Fibroblast of villous mesenchyme (primary cell): ENCODE results near the gene INPP5A. TPM values are rescaled to one million over a fixed set of nuclear protein-coding genes. Genes with fewer than 3 reads are reported as not detected.

Experiments
- DNase-seq: peaks from one replicate; pipeline ENCODE4 v3.0.0-alpha.2; 2010; ENCODE audit warnings: low read depth
- H3K4me3 ChIP-seq: 2 replicates; pipeline ENCODE4 v1.5.1; 2011; ENCODE audit warnings: low read depth, mild to moderate bottlenecking, low read length
- total RNA-seq: library from RNA; depleted of rRNA; stranded (reverse); fragments of >200 nt; gene quantifications from 2 replicates; pipeline ENCODE4 v1.2.3, GENCODE V29; 2012
- TF ChIP-seq, protein P1 (sequence below): IDR thresholded peaks from 2 replicates; pipeline ENCODE4 v1.5.1; 2012; ENCODE audit warnings: low read depth, mild to moderate bottlenecking, low read length; ENCODE audit not compliant: insufficient read depth

INPP5A gene
- total RNA-seq, 1 donor, result 33.2 TPM

DNA sequence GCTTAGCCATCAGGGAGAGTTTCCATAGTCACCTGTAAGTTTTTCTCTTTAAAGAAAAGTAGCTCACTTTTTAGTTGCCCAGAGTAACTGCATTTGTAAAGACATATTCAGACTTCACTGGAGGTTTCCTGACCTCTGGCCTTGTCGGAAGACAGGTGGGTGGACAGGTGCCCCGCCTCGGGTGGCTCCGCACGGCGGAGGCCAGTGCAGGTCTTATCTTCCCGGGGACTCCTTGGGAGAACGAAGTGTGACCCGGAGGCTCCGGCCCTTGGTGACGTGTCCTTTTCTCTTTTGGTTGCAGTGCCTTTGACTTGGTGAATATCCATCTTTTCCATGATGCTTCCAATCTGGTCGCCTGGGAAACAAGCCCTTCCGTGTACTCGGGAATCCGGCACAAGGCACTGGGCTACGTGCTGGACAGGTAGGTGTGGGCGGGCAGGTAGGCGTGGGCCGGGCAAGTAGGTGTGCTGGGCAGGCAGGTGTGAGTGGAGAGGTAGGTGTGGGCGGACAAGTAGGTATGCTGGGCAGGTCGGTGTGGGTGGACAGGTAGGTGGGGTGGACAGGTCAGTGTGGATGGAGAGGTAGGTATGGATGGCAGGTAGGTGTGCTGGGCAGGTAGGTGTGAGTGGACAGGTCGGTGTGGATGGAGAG is 172.6 kb downstream of the INPP5A start:
- TF ChIP-seq, protein P1, sequence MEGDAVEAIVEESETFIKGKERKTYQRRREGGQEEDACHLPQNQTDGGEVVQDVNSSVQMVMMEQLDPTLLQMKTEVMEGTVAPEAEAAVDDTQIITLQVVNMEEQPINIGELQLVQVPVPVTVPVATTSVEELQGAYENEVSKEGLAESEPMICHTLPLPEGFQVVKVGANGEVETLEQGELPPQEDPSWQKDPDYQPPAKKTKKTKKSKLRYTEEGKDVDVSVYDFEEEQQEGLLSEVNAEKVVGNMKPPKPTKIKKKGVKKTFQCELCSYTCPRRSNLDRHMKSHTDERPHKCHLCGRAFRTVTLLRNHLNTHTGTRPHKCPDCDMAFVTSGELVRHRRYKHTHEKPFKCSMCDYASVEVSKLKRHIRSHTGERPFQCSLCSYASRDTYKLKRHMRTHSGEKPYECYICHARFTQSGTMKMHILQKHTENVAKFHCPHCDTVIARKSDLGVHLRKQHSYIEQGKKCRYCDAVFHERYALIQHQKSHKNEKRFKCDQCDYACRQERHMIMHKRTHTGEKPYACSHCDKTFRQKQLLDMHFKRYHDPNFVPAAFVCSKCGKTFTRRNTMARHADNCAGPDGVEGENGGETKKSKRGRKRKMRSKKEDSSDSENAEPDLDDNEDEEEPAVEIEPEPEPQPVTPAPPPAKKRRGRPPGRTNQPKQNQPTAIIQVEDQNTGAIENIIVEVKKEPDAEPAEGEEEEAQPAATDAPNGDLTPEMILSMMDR, result no peak

GRCh38 chr10:132710746-132711612 is 173.4 kb downstream of the INPP5A start:
- TF ChIP-seq, protein P1, result no peak
- no peak for DNase-seq
- no peak overlapping the region for H3K4me3 ChIP-seq

More for the DNA sequence above, 172.6 kb downstream of the INPP5A start:
- DNase-seq, result no peak
- no peak overlapping the region for H3K4me3 ChIP-seq

DNA sequence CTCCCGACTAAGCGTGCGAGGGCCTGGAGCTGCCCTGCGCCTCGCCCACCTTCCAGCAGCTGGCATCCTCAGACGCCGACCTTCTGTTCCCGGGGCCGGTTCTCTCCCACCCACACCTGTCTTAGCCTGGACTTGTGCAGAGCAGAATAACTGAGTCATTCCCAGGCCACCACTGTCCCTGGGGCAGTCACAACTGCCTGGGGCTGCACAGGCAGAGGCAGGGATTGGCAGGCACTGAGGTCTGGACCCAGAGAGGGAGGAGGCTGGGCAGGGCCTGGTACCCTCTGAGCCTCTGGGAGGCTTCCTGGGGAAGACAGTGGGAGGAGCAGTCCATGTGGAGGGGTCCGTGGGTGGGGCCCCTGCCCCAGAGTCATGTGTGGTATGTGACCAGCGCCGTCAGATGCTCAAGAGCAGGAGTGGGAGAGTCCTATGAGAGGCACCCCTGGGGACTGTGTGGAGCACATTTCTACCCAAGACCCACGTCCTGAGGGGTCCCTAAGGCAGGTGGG is 174.1 kb downstream of the INPP5A start:
- no peak for DNase-seq
- no peak overlapping the region for H3K4me3 ChIP-seq
- TF ChIP-seq, protein P1, result no peak

- DNase-seq, result no peak
- TF ChIP-seq, protein P1, result no peak
- H3K4me3 ChIP-seq, result no peak overlapping the region
Measured at GRCh38 chr10:132712291-132712690, 174.7 kb downstream of the INPP5A start.

GRCh38 chr10:132712743-132713142 is 175.2 kb downstream of the INPP5A start:
- TF ChIP-seq, protein P1, result no peak
- no peak for DNase-seq
- no peak overlapping the region for H3K4me3 ChIP-seq

DNA sequence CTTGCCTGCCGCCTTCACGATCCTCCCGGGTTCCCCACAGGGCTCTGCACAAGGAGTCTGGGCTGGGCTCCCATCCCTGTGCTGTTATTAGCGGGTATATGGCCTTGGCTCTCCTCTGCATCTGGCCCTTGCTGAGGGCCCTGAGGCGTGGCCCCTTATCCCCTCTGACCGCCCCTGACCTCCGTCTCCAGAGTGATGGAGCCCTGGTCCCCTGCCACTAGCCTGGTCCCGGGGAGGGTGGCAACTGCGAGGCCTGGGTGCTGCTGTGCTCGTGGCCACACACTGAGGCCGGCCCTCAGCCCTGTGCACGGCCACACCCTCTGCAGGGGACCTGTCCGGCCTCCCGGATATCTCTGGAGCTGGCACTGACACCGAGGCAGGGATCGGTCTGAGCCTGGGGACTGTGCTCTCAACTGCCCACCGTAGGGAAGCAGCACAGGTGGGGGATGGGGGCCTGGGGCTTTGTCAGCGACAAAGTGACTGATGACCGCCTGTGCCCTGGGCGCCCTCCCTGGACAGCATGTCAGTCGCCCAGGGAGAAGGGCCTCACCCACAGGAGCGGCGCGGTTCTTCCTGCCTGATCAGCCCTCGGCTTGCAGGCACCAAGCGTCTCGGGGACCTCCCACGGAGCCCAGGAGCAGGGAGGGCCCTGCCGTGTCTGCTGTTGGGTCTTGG is 176.0 kb downstream of the INPP5A start:
- no peak for DNase-seq
- no peak overlapping the region for H3K4me3 ChIP-seq
- TF ChIP-seq, protein P1, result no peak
